ENCODE data around the gene UQCRC1.
"Not testable (repeated sequence)": the region's sequence is repeated elsewhere in the genome, so short reads cannot be mapped to it uniquely, and the experiment has no call there.

The UQCRC1 gene

GRCh38 chr3:48553886-48554845 is 55.3 kb downstream of the UQCRC1 start:
- TF ChIP-seq ZNF274 (IDR thresholded peaks at IDR 0.05; ENCODE audit: low read depth, low read length), result no peak

GRCh38 chr3:48553361-48553760 is 56.1 kb downstream of the UQCRC1 start:
- no peak for TF ChIP-seq ZNF274 (IDR thresholded peaks at IDR 0.05; ENCODE audit: low read depth, low read length)
- H3K4me3 ChIP-seq (ENCODE audit: low read length), result no peak overlapping the region

More at GRCh38 chr3:48553886-48554845, 55.3 kb downstream of the UQCRC1 start:
- no peak overlapping the region for H3K4me3 ChIP-seq (ENCODE audit: low read length)

- H3K4me3 ChIP-seq (ENCODE audit: low read length), result no peak overlapping the region
- TF ChIP-seq ZNF274 (IDR thresholded peaks at IDR 0.05; ENCODE audit: low read depth, low read length), result no peak
Measured at GRCh38 chr3:48552111-48552951, 57.1 kb downstream of the UQCRC1 start.

- H3K4me3 ChIP-seq (ENCODE audit: low read length), result not testable (repeated sequence)
Measured at GRCh38 chr3:48551651-48552050, 57.8 kb downstream of the UQCRC1 start.
